PC-9 (cell line): ENCODE data around the gene RSPH9. TPM values are rescaled to one million over a fixed set of nuclear protein-coding genes. Genes with fewer than 3 reads are reported as not detected.

Experiments
- BruUV-seq: library from RNA; stranded (reverse); fragments of 400-500 nt; replicated peaks from 2 replicates; lab custom pipeline; 2021; lab: Mats Ljungman, UMichigan
- CTCF ChIA-PET: fragments of 300-600 bp; sonication (Branson Sonifier 250); formaldehyde crosslinking; loops from one replicate; lab custom pipeline; 2022; ENCODE audit warnings: antibody characterized with exemption; lab: Charles Lee
- POLR2A ChIA-PET: fragments of 300-600 bp; sonication (Branson Sonifier 250); formaldehyde crosslinking; loops from one replicate; lab custom pipeline; 2022; ENCODE audit warnings: antibody characterized with exemption; ENCODE audit not compliant: unreplicated experiment; lab: Charles Lee
- DNase-seq, 2 experiments: peaks; one replicate each; pipeline versions ENCODE4 v3.0.0 to v3.0.0-alpha.2; 2015 to 2022; ENCODE audit warnings: mixed read lengths in 1 of 2
- H2AFZ ChIP-seq: fragments of 200-600 bp; sonication (generic); 2 replicates; pipeline ENCODE4 v1.8.1; 2017; ENCODE audit warnings: antibody characterized with exemption
- H3F3A ChIP-seq: fragments of 200-600 bp; sonication (generic); 2 replicates; pipeline ENCODE4 v1.8.1; 2017; ENCODE audit warnings: antibody characterized with exemption, mild to moderate bottlenecking, low read depth; ENCODE audit not compliant: insufficient read depth
- H3K27ac ChIP-seq: fragments of 200-600 bp; sonication (generic); 2 replicates; pipeline ENCODE4 v1.6.1; 2016; ENCODE audit warnings: mixed run types
- H3K27me3 ChIP-seq: fragments of 200-600 bp; sonication (generic); 2 replicates; pipeline ENCODE4 v1.6.1; 2016; ENCODE audit warnings: low read depth, mixed run types; ENCODE audit not compliant: insufficient read depth
- H3K36me3 ChIP-seq: fragments of 200-600 bp; sonication (generic); 2 replicates; pipeline ENCODE4 v1.6.1; 2016; ENCODE audit warnings: low read depth, mixed run types
- H3K4me1 ChIP-seq: fragments of 200-600 bp; sonication (generic); replicated peaks from 2 replicates; pipeline ENCODE4 v1.6.1; 2016; ENCODE audit warnings: mixed run types; ENCODE audit not compliant: insufficient read depth
- H3K4me2 ChIP-seq: fragments of 200-600 bp; sonication (generic); 2 replicates; pipeline ENCODE4 v1.6.1; 2017; ENCODE audit warnings: mixed run types
- H3K4me3 ChIP-seq: fragments of 200-600 bp; sonication (generic); 2 replicates; pipeline ENCODE4 v1.6.1; 2016; ENCODE audit warnings: mixed run types
- H3K79me2 ChIP-seq: fragments of 200-600 bp; sonication (generic); 2 replicates; pipeline ENCODE4 v1.6.1; 2017; ENCODE audit warnings: low read depth, mixed run types
- H3K9me2 ChIP-seq: fragments of 200-600 bp; sonication (generic); 2 replicates; pipeline ENCODE4 v1.8.1; 2017; ENCODE audit warnings: mild to moderate bottlenecking; ENCODE audit not compliant: insufficient read depth
- H3K9me3 ChIP-seq: fragments of 200-600 bp; sonication (generic); 2 replicates; pipeline ENCODE4 v1.8.1; 2016; ENCODE audit warnings: low read depth; ENCODE audit not compliant: insufficient read depth
- H4K20me1 ChIP-seq: fragments of 200-600 bp; sonication (generic); 2 replicates; pipeline ENCODE4 v1.8.1; 2017; ENCODE audit not compliant: insufficient read depth
- CTCF ChIP-seq: fragments of 200-600 bp; sonication (generic); conservative IDR thresholded peaks from 2 replicates; pipeline ENCODE4 v1.6.1; 2017; ENCODE audit warnings: mixed run types, antibody characterized with exemption, mild to moderate bottlenecking, moderate library complexity
- EZH2 ChIP-seq: fragments of 200-600 bp; sonication (generic); IDR thresholded peaks from 2 replicates; pipeline ENCODE4 v1.8.0; 2017; ENCODE audit warnings: antibody characterized with exemption, low read depth
- intact Hi-C: fragments of 100-400 bp; cut with micrococcal nuclease; formaldehyde crosslinking; loops from one replicate; pipeline ENCODE4 v1.10.0; 2022; ENCODE audit not compliant: unreplicated experiment
- total RNA-seq: library from RNA; stranded (reverse); gene quantifications from 2 replicates; pipeline ENCODE4 v1.2.3, GENCODE V29; 2021

The RSPH9 gene
- total RNA-seq, 1 experiment from 2014 or later, result not detected

GRCh38 chr6:43609402-43609801 lies 35.4 kb upstream of the RSPH9 start:
- Histone ChIP-seq H3K79me2 (no peaks in the 10 kb centered on the region), H3K4me1 (no peaks in the 10 kb centered on the region), H3K4me3 (no peak overlapping the region), H3K9me3 (no peaks in the 10 kb centered on the region), H3K36me3 (peaks cover 7% of the 10 kb centered on the region; the same call in 1 of the 2 replicates), H3K27me3 (no peaks in the 10 kb centered on the region), H4K20me1 (no peaks in the 10 kb centered on the region), H3K27ac (no peak overlapping the region), H3F3A (peaks cover 64% of the 10 kb centered on the region; the same call in 1 of the 2 replicates), H3K4me2 (no peak overlapping the region), H2AFZ (no peak overlapping the region), H3K9me2 (no peaks in the 10 kb centered on the region)
- CTCF ChIA-PET, result no interaction called here
- POLR2A ChIA-PET, result no interaction called here
- intact Hi-C loops, result loop anchor here (2.0 kb wide), 2 partner anchors 55 to 159 kb away; no protein-coding TSS in a partner anchor
- DNase-seq, result no peak
- no TSS peak for BruUV-seq
- TF ChIP-seq EZH2, result no peak
- TF ChIP-seq CTCF, result no peak

- Histone ChIP-seq H3F3A (peaks cover 62% of the 10 kb centered on the region; the same call in 1 of the 2 replicates), H3K79me2 (no peaks in the 10 kb centered on the region), H3K4me1 (no peaks in the 10 kb centered on the region), H4K20me1 (no peaks in the 10 kb centered on the region), H3K4me3 (no peak overlapping the region), H3K27ac (no peak overlapping the region), H3K9me2 (no peaks in the 10 kb centered on the region), H3K27me3 (no peaks in the 10 kb centered on the region), H3K36me3 (peaks cover 7% of the 10 kb centered on the region; the same call in 1 of the 2 replicates), H2AFZ (no peak overlapping the region), H3K9me3 (no peaks in the 10 kb centered on the region), H3K4me2 (no peak overlapping the region)
- POLR2A ChIA-PET, result interaction anchor here (0.5 to 0.8 kb wide), 2 partner anchors 22 to 432 kb away, joined by 3 to 8 read pairs; no protein-coding TSS in a partner anchor
- DNase-seq, result no peak
- CTCF ChIA-PET, result no interaction called here
- intact Hi-C loops, result no loop called here
- no TSS peak for BruUV-seq
- TF ChIP-seq EZH2 (no peak), CTCF (no peak)
Measured at GRCh38 chr6:43610431-43610830, 34.4 kb upstream of the RSPH9 start.

GRCh38 chr6:43613721-43614395 lies 31.0 kb upstream of the RSPH9 start:
- Histone ChIP-seq H3K9me2 (no peaks in the 10 kb centered on the region), H3K27me3 (no peaks in the 10 kb centered on the region), H3K27ac (no peak overlapping the region), H3K4me2 (no peak overlapping the region), H2AFZ (no peak overlapping the region), H3K36me3 (peaks cover 7% of the 10 kb centered on the region; the same call in 1 of the 2 replicates), H4K20me1 (no peaks in the 10 kb centered on the region), H3K4me3 (no peak overlapping the region), H3K4me1 (no peaks in the 10 kb centered on the region), H3K9me3 (no peaks in the 10 kb centered on the region), H3F3A (peaks cover 65% of the 10 kb centered on the region), H3K79me2 (no peaks in the 10 kb centered on the region)
- ChIA-PET CTCF (no interaction called here), POLR2A (interaction anchor here (0.7 kb wide), 1 partner anchor 629 kb away, joined by 4 read pairs; the partner anchor contains the start of gene PPP2R5D)
- no peak for DNase-seq
- intact Hi-C loops, result no loop called here
- TF ChIP-seq EZH2, result no peak
- TF ChIP-seq CTCF, result no peak
- no TSS peak for BruUV-seq
